Tibial nerve (tissue), 3 donors: ENCODE measurements around the gene PXMP4.

Source experiments
- CTCF ChIP-seq, 5 experiments: fragments of 200-600 bp in 3 of 5; fragments of 450-650 bp in 2 of 5; sonication (generic) in 3 of 5; IDR thresholded peaks; one replicate each; pipeline ENCODE4 v1.5.1; 2016 to 2019; ENCODE audit warnings: antibody characterized with exemption in 5 of 5, mild to moderate bottlenecking in 3 of 5, moderate library complexity in 2 of 5
- POLR2A ChIP-seq, 2 donors: fragments of 450-650 bp; IDR thresholded peaks; one replicate each; pipeline ENCODE4 v1.6.1; 2017; ENCODE audit warnings: antibody characterized with exemption in 2 of 2, mild to moderate bottlenecking in 2 of 2, moderate library complexity in 2 of 2

GRCh38 chr20:33727806-33728205 is 7.7 kb upstream of the PXMP4 start:
- TF ChIP-seq CTCF (IDR thresholded peaks at IDR 0.05): no peak
- TF ChIP-seq POLR2A (IDR thresholded peaks at IDR 0.05): no peak
